ENCODE results near the gene ATG7. TPM values are rescaled to one million over a fixed set of nuclear protein-coding genes. Genes with fewer than 3 reads are reported as not detected.
"Not testable (repeated sequence)": the region's sequence is repeated elsewhere in the genome, so short reads cannot be mapped to it uniquely, and the experiment has no call there.

Gene ATG7
- total and polyA plus RNA-seq, 2 experiments from 2014 or later, result 22.2 to 22.9 TPM

DNA sequence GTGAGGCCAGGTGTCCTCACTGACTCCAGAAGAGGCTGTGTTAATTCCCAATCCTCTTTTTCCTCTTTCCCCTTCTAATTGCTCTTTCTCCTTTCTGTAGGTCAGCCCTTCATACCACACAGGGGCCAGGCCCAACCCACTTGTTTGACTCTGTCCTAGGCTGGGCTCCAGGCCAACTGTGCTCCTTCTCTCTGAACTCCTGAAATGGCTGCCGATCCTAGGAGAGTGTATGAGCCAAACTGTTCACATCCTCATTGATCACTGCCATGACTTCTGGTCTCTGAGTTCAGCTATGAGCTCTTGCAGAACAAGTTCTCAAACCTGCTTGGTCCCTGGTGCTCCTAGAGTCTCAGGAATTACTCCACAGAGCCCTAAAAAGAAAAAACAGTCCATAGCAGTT is 226.4 kb downstream of the ATG7 start:
- Histone ChIP-seq H3K9me3 (ENCODE audit: low read depth) (no peaks in the 10 kb centered on the region), H3K36me3 (no peaks in the 10 kb centered on the region), H3K27me3 (no peaks in the 10 kb centered on the region), H3K4me1 (ENCODE audit: low read depth) (peaks cover 11% of the 10 kb centered on the region), H3K27ac (no peak overlapping the region), H3K4me3 (no peak overlapping the region)
- DNase-seq (ENCODE audit: low read depth in 1 of 2, low spot score in 1 of 2), result peak in 1 of 2 donors; percentile 90
- TF ChIP-seq, protein P1, sequence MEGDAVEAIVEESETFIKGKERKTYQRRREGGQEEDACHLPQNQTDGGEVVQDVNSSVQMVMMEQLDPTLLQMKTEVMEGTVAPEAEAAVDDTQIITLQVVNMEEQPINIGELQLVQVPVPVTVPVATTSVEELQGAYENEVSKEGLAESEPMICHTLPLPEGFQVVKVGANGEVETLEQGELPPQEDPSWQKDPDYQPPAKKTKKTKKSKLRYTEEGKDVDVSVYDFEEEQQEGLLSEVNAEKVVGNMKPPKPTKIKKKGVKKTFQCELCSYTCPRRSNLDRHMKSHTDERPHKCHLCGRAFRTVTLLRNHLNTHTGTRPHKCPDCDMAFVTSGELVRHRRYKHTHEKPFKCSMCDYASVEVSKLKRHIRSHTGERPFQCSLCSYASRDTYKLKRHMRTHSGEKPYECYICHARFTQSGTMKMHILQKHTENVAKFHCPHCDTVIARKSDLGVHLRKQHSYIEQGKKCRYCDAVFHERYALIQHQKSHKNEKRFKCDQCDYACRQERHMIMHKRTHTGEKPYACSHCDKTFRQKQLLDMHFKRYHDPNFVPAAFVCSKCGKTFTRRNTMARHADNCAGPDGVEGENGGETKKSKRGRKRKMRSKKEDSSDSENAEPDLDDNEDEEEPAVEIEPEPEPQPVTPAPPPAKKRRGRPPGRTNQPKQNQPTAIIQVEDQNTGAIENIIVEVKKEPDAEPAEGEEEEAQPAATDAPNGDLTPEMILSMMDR (IDR thresholded peaks at IDR 0.05; ENCODE audit: low read depth, low read length), result no peak

- Histone ChIP-seq H3K4me1 (ENCODE audit: low read depth) (peaks cover 11% of the 10 kb centered on the region), H3K4me3 (no peak overlapping the region), H3K36me3 (no peaks in the 10 kb centered on the region), H3K27ac (no peak overlapping the region), H3K9me3 (ENCODE audit: low read depth) (no peaks in the 10 kb centered on the region), H3K27me3 (no peaks in the 10 kb centered on the region)
- peak in 1 of 2 donors; percentile 92 for DNase-seq (ENCODE audit: low read depth in 1 of 2, low spot score in 1 of 2)
- TF ChIP-seq, protein P1 (IDR thresholded peaks at IDR 0.05; ENCODE audit: low read depth, low read length), result no peak
These were observed 226.9 kb downstream of the ATG7 start for GRCh38 chr3:11499144-11499543.

- not testable (repeated sequence) for H3K36me3 ChIP-seq; H3K27ac ChIP-seq; H3K9me3 ChIP-seq (ENCODE audit: low read depth); DNase-seq (ENCODE audit: low read depth in 1 of 2, low spot score in 1 of 2); H3K4me3 ChIP-seq; H3K27me3 ChIP-seq
- peaks cover 11% of the 10 kb centered on the region for H3K4me1 ChIP-seq (ENCODE audit: low read depth)
These were observed 230.2 kb downstream of the ATG7 start for GRCh38 chr3:11502413-11502812.

- no peak for DNase-seq (ENCODE audit: low read depth in 1 of 2, low spot score in 1 of 2)
- Histone ChIP-seq H3K9me3 (ENCODE audit: low read depth) (no peaks in the 10 kb centered on the region), H3K4me3 (no peak overlapping the region), H3K36me3 (no peaks in the 10 kb centered on the region), H3K27ac (peak overlapping the region; percentile 93), H3K27me3 (no peaks in the 10 kb centered on the region), H3K4me1 (ENCODE audit: low read depth) (peaks cover 31% of the 10 kb centered on the region)
- TF ChIP-seq, protein P1 (IDR thresholded peaks at IDR 0.05; ENCODE audit: low read depth, low read length), result no peak
These were observed 235.5 kb downstream of the ATG7 start for GRCh38 chr3:11507719-11508118.

GRCh38 chr3:11508346-11509172 is 236.4 kb downstream of the ATG7 start:
- Histone ChIP-seq H3K4me3 (no peak overlapping the region), H3K9me3 (ENCODE audit: low read depth) (no peaks in the 10 kb centered on the region), H3K27ac (peak overlapping the region; percentile 93), H3K36me3 (no peaks in the 10 kb centered on the region), H3K27me3 (no peaks in the 10 kb centered on the region), H3K4me1 (ENCODE audit: low read depth) (peaks cover 31% of the 10 kb centered on the region)
- TF ChIP-seq, protein P1 (IDR thresholded peaks at IDR 0.05; ENCODE audit: low read depth, low read length), result no peak
- DNase-seq (ENCODE audit: low read depth in 1 of 2, low spot score in 1 of 2), result no peak

Measured in cardiac muscle cell (in vitro differentiated cells and primary cell).